ENCODE results near the gene ATG12.

GRCh38 chr5:115810761-115811160, 30.6 kb downstream of the ATG12 start:
- TF ChIP-seq EZH2 (IDR thresholded peaks at IDR 0.05; ENCODE audit: low read depth, unreplicated experiment) (no peak), POLR2AphosphoS5 (IDR thresholded peaks at IDR 0.05; ENCODE audit: low read depth) (no peak), JUNB (IDR thresholded peaks at IDR 0.05; ENCODE audit: unreplicated experiment) (no peak), CTCF (conservative IDR thresholded peaks at IDR 0.05; ENCODE audit: low read depth in 2 of 2) (no peak)

Measured in GM23338 (cell line).